ENCODE results near the gene DNAJC1.

DNAJC1 gene

GRCh38 chr10:22005763-22006162 is 2.2 kb upstream of the DNAJC1 start:
- DNase-seq = no peak

GRCh38 chr10:22003964-22004281 is 393 bp upstream of the DNAJC1 start:
- no peak for DNase-seq

GRCh38 chr10:22002591-22003176 is 846 bp downstream of the DNAJC1 start:
- peak; percentile 24 for DNase-seq

- DNase-seq = no peak
These were observed 8.0 kb downstream of the DNAJC1 start for GRCh38 chr10:21995557-21995956.

GRCh38 chr10:21993360-21994001 is 10.0 kb downstream of the DNAJC1 start:
- DNase-seq = peak; percentile 5

- DNase-seq = no peak
These were observed 11.7 kb downstream of the DNAJC1 start for GRCh38 chr10:21991785-21992184.

GRCh38 chr10:21990449-21990848 is 13.1 kb downstream of the DNAJC1 start:
- no peak for DNase-seq

- peak; percentile 69 for DNase-seq
These were observed 13.9 kb downstream of the DNAJC1 start for GRCh38 chr10:21989453-21990154.

- DNase-seq = no peak
These were observed 18.0 kb downstream of the DNAJC1 start for GRCh38 chr10:21985541-21985940.

- no peak for DNase-seq
These were observed 22.4 kb downstream of the DNAJC1 start for GRCh38 chr10:21981118-21981517.

GRCh38 chr10:21980691-21981090 is 22.8 kb downstream of the DNAJC1 start:
- no peak for DNase-seq

GRCh38 chr10:21978191-21978862 is 25.2 kb downstream of the DNAJC1 start:
- DNase-seq = peak; percentile 40

GRCh38 chr10:21976739-21977138 is 26.8 kb downstream of the DNAJC1 start:
- peak; percentile 57 for DNase-seq

GRCh38 chr10:21976280-21976679 is 27.2 kb downstream of the DNAJC1 start:
- peak; percentile 10 for DNase-seq

- peak; percentile 95 for DNase-seq
These were observed 28.0 kb downstream of the DNAJC1 start for GRCh38 chr10:21975378-21975990.

- DNase-seq = no peak
These were observed 30.9 kb downstream of the DNAJC1 start for GRCh38 chr10:21972584-21972983.

GRCh38 chr10:21969326-21970287 is 33.9 kb downstream of the DNAJC1 start:
- DNase-seq = no peak

GRCh38 chr10:21964983-21965665 is 38.4 kb downstream of the DNAJC1 start:
- DNase-seq = no peak

GRCh38 chr10:21962358-21962757 is 41.2 kb downstream of the DNAJC1 start:
- no peak for DNase-seq

- no peak for DNase-seq
These were observed 41.7 kb downstream of the DNAJC1 start for GRCh38 chr10:21961847-21962246.

- DNase-seq = no peak
These were observed 43.5 kb downstream of the DNAJC1 start for GRCh38 chr10:21959998-21960397.

GRCh38 chr10:21954690-21955089 is 48.8 kb downstream of the DNAJC1 start:
- peak; percentile 10 for DNase-seq

Measured in NCI-H69 (cell line).